Neural cell (in vitro differentiated cells): ENCODE data around the gene SH3BGRL.

ENCODE experiments used
- CTCF ChIP-seq: fragments of 450-650 bp; IDR thresholded peaks from 2 replicates; pipeline ENCODE4 v1.5.1; 2014; ENCODE audit warnings: antibody characterized with exemption, mild to moderate bottlenecking, moderate library complexity; ENCODE audit not compliant: poor library complexity, severe bottlenecking
- EP300 ChIP-seq: fragments of 450-650 bp; conservative IDR thresholded peaks from 2 replicates; pipeline ENCODE4 v1.6.1; 2014; ENCODE audit warnings: antibody characterized with exemption, mild to moderate bottlenecking, moderate library complexity; ENCODE audit not compliant: poor library complexity, severe bottlenecking
- RAD21 ChIP-seq: fragments of 450-650 bp; conservative IDR thresholded peaks from 2 replicates; pipeline ENCODE4 v1.6.1; 2014; ENCODE audit warnings: antibody characterized with exemption, mild to moderate bottlenecking, moderate library complexity
- SMC3 ChIP-seq: fragments of 450-650 bp; conservative IDR thresholded peaks from 2 replicates; pipeline ENCODE4 v1.6.1; 2014; ENCODE audit warnings: antibody characterized with exemption, mild to moderate bottlenecking, moderate library complexity; ENCODE audit not compliant: poor library complexity

- TF ChIP-seq CTCF (no peak), EP300 (no peak), RAD21 (no peak), SMC3 (no peak)
Measured at GRCh38 chrX:81338924-81339323, 137.0 kb downstream of the SH3BGRL start.
